ENCODE measurements around the gene RPRD2. TPM values are rescaled to one million over a fixed set of nuclear protein-coding genes. Genes with fewer than 3 reads are reported as not detected.

Gene RPRD2
- total RNA-seq, 2 donors from 2014 or later = 20.6 to 31.4 TPM

DNA sequence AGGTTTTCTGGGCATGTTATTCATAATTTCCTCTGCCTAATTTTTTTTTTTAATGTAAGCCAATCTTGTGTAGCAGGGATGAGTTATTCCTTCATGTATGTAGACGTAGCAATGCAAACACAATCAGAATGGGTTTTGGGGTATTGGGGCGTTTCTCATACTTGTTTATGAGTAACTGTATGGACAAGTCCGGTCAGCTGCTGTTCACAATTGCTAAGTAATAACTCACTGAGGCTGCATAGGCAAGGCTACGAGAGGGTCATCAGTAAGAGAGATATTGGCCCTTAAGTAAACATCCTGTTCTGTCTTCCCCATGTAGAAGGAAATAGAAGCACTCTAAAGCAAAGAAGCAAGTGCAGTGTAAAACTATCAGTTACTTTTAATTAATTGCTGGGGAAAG, 113.8 kb downstream of the RPRD2 start:
- Histone ChIP-seq H3K27me3 (replicated peaks; ENCODE audit: insufficient read depth) (no peaks in the 10 kb centered on the region), H3K4me3 (no peak overlapping the region), H3K27ac (no peak overlapping the region), H3K9me3 (no peaks in the 10 kb centered on the region), H3K4me1 (replicated peaks) (no peaks in the 10 kb centered on the region), H3K36me3 (no peaks in the 10 kb centered on the region)
- intact Hi-C loops (cut with DNase I) = loop anchor here (10.0 kb wide), 1 partner anchor 147 kb away; the partner anchor contains the start of gene ENSA
- no peak for DNase-seq (ENCODE audit: low spot score)
- TF ChIP-seq POLR2AphosphoS5 (IDR thresholded peaks at IDR 0.05) = no peak
- no peak for TF ChIP-seq POLR2A (IDR thresholded peaks at IDR 0.05)
- TF ChIP-seq, protein P1, sequence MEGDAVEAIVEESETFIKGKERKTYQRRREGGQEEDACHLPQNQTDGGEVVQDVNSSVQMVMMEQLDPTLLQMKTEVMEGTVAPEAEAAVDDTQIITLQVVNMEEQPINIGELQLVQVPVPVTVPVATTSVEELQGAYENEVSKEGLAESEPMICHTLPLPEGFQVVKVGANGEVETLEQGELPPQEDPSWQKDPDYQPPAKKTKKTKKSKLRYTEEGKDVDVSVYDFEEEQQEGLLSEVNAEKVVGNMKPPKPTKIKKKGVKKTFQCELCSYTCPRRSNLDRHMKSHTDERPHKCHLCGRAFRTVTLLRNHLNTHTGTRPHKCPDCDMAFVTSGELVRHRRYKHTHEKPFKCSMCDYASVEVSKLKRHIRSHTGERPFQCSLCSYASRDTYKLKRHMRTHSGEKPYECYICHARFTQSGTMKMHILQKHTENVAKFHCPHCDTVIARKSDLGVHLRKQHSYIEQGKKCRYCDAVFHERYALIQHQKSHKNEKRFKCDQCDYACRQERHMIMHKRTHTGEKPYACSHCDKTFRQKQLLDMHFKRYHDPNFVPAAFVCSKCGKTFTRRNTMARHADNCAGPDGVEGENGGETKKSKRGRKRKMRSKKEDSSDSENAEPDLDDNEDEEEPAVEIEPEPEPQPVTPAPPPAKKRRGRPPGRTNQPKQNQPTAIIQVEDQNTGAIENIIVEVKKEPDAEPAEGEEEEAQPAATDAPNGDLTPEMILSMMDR (IDR thresholded peaks at IDR 0.05) = no peak
- WGBS = 22% methylated on average over 4 of the region's 4 CpGs

DNA sequence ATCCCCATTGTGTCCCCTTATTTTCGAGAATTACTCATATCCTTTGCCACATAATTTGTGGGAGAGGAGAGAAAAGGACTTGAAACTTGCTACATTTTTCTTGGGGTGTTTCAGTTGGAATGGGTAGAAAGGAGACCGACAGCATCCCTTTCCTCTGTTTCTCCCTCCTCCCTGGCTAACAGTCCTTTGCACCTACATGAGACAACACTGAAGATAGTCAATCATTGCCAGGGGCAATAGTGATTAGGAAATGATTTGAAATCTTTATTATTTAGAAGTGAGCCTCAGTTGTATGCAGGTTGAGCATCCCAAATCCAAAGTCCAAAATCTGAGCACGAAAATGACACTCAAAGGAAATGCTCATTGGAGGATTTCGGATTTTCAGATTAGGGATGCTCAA, 115.4 kb downstream of the RPRD2 start:
- H3K27ac ChIP-seq = no peak overlapping the region
- H3K4me1 ChIP-seq (replicated peaks) = no peaks in the 10 kb centered on the region
- no peaks in the 10 kb centered on the region for H3K36me3 ChIP-seq
- no peaks in the 10 kb centered on the region for H3K27me3 ChIP-seq (replicated peaks; ENCODE audit: insufficient read depth)
- H3K9me3 ChIP-seq = no peaks in the 10 kb centered on the region
- no peak overlapping the region for H3K4me3 ChIP-seq
- DNase-seq (ENCODE audit: low spot score) = no peak
- intact Hi-C loops (cut with DNase I) = loop anchor here (10.0 kb wide), 1 partner anchor 145 kb away; the partner anchor contains the start of gene ENSA
- TF ChIP-seq POLR2A (IDR thresholded peaks at IDR 0.05) = no peak
- TF ChIP-seq, protein P1 (IDR thresholded peaks at IDR 0.05) = no peak
- no peak for TF ChIP-seq POLR2AphosphoS5 (IDR thresholded peaks at IDR 0.05)
- WGBS = 80% methylated on average over 4 of the region's 4 CpGs

GRCh38 chr1:150479927-150480352, 116.0 kb downstream of the RPRD2 start:
- intact Hi-C loops (cut with DNase I) = loop anchor here (10.0 kb wide), 1 partner anchor 145 kb away; the partner anchor contains the start of gene ENSA
- TF ChIP-seq POLR2A (IDR thresholded peaks at IDR 0.05) = no peak
- TF ChIP-seq POLR2AphosphoS5 (IDR thresholded peaks at IDR 0.05) = no peak
- TF ChIP-seq, protein P1 (IDR thresholded peaks at IDR 0.05) = no peak
- Histone ChIP-seq H3K27me3 (replicated peaks; ENCODE audit: insufficient read depth) (no peaks in the 10 kb centered on the region), H3K27ac (no peak overlapping the region), H3K9me3 (no peaks in the 10 kb centered on the region), H3K4me1 (replicated peaks) (no peaks in the 10 kb centered on the region), H3K36me3 (no peaks in the 10 kb centered on the region), H3K4me3 (no peak overlapping the region)
- WGBS = 67% methylated on average over 2 of the region's 2 CpGs
- no peak for DNase-seq (ENCODE audit: low spot score)

- no peaks in the 10 kb centered on the region for H3K27me3 ChIP-seq (replicated peaks; ENCODE audit: insufficient read depth)
- H3K27ac ChIP-seq = no peak overlapping the region
- WGBS = 88% methylated on average over 5 of the region's 5 CpGs
- no peak overlapping the region for H3K4me3 ChIP-seq
- no peak for DNase-seq (ENCODE audit: low spot score)
- peaks cover 4% of the 10 kb centered on the region for H3K4me1 ChIP-seq (replicated peaks)
- intact Hi-C loops (cut with DNase I) = no loop called here
- no peak for TF ChIP-seq POLR2AphosphoS5 (IDR thresholded peaks at IDR 0.05)
- TF ChIP-seq POLR2A (IDR thresholded peaks at IDR 0.05) = no peak
- TF ChIP-seq, protein P1 (IDR thresholded peaks at IDR 0.05) = no peak
- H3K9me3 ChIP-seq = no peaks in the 10 kb centered on the region
- H3K36me3 ChIP-seq = no peaks in the 10 kb centered on the region
These were observed 120.5 kb downstream of the RPRD2 start for GRCh38 chr1:150484431-150484830.

GRCh38 chr1:150484861-150485260, 120.9 kb downstream of the RPRD2 start:
- Histone ChIP-seq H3K27ac (no peak overlapping the region), H3K9me3 (no peaks in the 10 kb centered on the region), H3K36me3 (no peaks in the 10 kb centered on the region), H3K4me3 (no peak overlapping the region), H3K4me1 (replicated peaks) (peaks cover 4% of the 10 kb centered on the region), H3K27me3 (replicated peaks; ENCODE audit: insufficient read depth) (no peaks in the 10 kb centered on the region)
- DNase-seq (ENCODE audit: low spot score) = no peak
- intact Hi-C loops (cut with DNase I) = loop anchor here (5.0 kb wide), 1 partner anchor 47 kb away; no protein-coding TSS in a partner anchor
- WGBS = 20% methylated on average over 2 of the region's 2 CpGs
- TF ChIP-seq, protein P1 (IDR thresholded peaks at IDR 0.05) = no peak
- no peak for TF ChIP-seq POLR2A (IDR thresholded peaks at IDR 0.05)
- TF ChIP-seq POLR2AphosphoS5 (IDR thresholded peaks at IDR 0.05) = no peak
